Anterior cingulate cortex (tissue), 58 donors: ENCODE results near the gene BPIFB3.
"Not testable (repeated sequence)": the region's sequence is repeated elsewhere in the genome, so short reads cannot be mapped to it uniquely, and the experiment has no call there.

Experiments
- DNase-seq, 58 donors: peaks; one replicate each; lab custom pipeline; 2025; lab: John Stamatoyannopoulos, UW

Gene BPIFB3

DNA sequence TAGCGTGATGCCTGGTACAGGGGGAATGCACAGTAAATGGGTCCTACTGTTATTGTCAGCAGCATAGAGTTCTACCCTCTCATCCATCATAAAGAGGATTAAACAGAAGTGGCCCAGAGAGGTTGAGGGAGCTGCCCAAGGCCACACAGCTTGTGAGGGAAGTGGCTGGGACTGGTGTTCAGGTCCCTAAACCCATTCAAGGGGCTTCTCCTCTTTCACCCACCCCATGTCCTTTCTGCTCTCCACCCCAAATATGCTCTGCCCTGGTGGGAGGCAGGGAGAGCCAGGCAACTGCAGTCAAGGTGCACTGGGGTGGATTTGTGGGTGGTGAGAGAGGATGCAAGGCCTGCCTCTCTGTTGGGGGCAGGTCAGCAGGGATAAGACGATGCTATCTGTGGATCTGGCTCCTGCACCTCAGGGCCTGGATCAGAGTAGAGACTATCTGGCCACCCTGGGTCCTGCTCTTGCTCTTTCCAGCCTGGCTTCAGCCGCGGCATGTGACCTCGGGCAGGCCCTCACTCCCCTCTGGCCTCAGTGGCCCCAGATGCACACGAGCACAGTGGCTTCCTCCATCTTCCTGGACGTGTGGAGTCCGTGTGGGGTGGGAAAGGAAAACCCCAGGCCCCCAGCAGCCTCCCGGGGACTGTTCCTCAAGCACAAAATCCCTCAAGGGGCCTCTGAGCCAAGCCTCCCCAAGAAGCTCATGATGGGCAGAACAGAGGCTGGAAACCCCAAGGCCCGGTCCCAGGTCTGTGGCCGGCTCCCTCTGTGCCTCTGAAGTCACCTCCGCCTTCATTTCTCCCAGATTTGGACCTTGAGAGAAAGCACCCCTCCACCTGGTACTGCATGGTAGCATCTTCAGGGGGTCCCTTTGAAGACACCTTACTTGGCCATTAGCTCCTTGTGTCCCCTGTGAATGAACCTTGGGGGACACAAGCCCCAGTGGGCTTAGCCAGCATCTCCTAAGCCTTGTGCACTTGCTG, 25.6 kb upstream of the BPIFB3 start:
- DNase-seq = no peak

DNA sequence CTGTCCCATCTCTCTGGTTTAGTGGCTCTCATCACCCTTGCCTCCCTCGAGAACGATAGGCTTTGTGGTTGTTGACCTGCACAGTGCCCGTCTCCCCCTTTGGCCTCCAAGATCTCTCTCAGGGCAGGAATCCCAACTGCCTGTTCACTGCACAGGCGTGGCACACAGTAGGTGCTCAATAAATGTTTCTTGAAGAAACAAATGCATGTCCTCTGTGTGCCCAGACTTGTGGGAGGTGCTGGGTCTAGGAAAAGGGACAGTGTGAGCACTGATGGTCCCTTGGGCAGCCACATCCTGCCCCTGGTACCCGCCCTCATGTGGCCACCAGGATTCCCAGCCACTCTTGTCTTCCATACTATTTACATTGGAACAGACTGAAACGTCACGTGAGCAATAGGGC, 24.8 kb upstream of the BPIFB3 start:
- DNase-seq = no peak

DNA sequence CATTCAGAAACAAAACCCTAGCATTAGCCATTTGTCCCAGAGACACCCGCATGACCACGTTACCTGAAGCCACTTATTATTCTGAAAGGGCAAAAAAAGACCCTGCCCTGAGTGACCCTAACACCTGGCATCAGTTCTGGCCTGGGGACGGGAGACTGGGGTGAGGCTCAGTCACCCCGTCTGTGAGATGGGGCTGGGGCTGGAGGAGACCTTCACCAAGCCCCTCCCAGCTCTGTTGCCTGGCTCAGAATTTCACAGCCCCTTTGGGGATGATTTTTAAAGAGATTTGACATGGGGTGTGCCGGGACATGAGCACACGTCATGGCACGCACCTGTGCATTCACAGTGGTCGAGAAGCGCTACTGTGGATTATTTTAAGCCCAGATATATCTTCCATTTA, 23.6 kb upstream of the BPIFB3 start:
- no peak for DNase-seq

DNA sequence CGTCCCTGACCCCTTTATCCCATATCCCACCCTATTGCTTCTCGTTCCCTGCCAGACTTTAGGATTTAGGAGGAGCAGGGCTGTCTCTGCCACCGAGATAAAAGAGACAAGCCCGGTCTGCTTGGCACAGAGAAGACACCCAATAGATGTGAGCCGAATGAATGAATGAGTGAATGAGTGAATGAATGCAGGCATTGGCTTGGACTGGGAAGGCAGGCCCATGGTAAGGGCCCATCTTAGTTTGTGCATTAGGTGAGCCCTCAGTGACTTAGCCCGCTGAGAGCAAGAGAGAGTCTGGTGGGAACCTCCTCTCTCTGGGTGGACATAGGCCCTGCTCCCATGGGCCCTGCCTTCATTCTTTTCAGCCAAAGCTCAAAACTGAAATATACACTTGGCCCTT, 23.1 kb upstream of the BPIFB3 start:
- no peak for DNase-seq

DNA sequence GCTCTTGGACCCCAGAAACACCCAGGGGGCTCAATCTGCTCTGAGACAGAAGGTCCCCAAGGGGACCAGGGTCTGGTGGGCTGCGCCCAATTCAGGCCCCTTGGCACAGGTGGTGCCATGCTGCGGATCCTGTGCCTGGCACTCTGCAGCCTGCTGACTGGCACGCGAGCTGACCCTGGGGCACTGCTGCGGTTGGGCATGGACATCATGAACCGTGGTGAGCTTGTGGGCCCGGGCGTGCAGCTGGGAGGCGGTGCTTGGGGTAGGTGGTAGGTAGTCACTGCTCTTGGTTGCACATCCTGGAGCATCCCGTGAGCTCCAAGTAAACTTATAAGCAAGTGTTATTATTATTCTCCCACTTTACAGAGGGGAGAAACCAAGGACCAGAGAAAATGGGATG, 22.2 kb upstream of the BPIFB3 start, which contains the start of gene BPIFB6:
BPIFB6 (plus strand) TSS at position 118 of the 400 bp plus-strand sequence; CDS start at position 118, 0 bp downstream.
- DNase-seq = no peak

DNA sequence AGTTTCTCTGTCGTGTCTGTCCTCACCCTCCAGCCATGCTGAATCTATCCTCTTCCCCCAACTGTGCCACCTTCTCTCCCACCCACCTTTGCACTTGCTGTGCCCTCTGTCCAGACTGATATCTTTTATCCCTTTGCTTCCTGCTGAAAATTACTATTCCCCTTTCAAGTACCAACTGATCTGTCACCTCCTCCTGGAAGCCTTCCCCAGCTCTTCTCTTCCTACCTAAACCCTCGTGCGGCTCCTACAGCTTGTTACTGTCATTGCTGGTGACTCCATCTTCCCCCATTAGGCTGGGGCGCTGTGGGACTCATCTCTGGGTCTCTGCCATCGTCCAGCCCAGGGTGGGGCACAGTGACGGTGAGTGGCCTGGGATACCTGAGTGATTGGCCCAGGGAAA, 21.1 kb upstream of the BPIFB3 start:
- no peak for DNase-seq

DNA sequence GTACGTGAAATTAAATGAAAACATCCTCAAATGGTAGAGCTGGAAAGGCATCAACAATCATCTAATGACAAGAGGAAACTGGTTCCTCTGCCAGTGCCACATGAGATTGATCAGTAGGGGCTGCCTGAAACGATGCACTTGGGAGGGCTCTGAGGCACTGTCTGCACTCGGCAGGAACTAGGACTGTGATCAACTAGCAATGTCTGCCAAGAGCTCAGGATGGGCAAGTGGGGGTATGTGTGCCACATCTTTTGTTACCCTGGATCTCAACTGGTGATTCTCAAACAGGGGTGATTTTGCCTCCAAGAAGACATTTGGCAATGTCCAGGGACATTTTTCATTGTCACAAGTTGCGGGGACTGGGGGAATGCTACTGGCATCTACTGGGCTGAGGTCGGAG, 20.3 kb upstream of the BPIFB3 start:
- DNase-seq = no peak

DNA sequence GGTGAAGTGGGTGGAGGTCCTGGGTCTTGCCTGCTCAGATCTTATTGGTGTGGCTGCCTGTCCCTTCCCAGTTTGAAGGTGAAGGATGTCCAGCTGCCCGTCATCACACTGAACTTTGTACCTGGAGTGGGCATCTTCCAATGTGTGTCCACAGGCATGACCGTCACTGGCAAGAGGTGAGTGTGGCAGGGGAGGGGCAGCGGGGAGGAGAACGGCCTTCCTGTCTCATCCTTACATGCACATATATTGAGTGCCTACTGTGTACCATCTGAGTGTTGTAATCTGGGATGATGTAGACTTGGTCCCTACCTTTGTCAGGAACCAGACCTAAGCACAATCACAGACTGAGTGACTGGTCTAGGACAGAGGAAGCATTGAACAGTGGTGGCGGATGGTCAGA, 19.6 kb upstream of the BPIFB3 start:
- no peak for DNase-seq

DNA sequence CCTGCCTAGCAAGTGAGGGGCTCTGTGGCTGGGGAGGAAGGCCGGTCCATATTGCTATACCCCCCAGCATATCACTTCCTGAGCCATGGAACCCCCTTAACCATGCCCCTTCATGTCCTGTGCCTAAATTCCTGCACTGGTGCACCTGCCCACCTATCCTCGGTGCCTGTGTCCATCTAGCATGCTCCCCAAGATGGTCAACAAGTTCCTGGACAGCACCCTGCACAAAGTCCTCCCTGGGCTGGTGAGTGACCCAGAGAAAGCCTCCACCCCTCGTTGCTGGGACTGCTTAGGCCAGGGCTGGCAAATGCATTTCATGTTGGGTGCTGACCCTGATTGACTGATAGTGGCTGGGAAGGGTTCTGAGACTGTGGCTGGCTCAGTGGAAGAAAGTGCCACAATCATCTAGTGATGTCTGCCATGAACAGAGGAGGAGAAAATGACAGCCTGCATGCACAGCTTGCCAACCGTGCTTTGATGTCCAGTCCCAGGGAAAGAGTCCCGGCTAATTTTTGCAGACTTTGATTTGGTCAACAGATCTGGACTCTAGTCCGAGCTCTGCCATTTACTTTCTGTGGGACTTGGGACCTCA, 18.7 kb upstream of the BPIFB3 start:
- no peak for DNase-seq

DNA sequence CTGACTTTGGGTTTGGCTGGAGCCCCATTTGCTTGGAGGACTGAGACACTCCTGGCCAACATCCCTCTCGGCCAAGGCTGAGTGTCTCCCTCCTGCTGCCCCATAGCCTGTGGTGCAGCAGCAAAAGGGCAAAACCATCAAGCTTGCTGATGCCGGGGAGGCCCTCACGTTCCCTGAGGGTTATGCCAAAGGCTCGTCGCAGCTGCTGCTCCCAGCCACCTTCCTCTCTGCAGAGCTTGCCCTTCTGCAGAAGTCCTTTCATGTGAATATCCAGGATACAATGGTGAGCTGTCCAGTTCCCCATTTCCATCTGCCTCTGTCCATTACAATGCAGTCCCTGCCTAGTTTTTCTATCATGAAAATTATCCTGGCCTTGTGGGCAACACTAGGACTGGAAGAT, 16.2 kb upstream of the BPIFB3 start:
- no peak for DNase-seq

DNA sequence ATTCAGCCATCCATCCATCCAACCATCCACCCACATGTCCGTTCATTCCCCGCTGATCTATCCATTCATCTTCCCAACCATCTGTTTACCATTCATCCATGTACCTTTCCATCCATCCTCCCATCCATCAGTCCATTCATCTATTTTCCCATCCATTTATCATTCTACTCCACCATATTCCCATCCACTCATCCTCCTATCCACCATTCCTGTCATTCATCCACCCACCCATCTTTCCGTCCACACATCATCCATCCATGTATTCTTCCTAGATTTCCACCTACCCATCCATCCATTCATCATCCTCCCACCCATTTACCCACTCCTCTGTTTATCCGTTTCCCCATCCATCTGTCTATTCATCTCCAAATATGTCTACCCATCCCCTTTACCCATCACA, 15.5 kb upstream of the BPIFB3 start:
- DNase-seq = no peak

DNA sequence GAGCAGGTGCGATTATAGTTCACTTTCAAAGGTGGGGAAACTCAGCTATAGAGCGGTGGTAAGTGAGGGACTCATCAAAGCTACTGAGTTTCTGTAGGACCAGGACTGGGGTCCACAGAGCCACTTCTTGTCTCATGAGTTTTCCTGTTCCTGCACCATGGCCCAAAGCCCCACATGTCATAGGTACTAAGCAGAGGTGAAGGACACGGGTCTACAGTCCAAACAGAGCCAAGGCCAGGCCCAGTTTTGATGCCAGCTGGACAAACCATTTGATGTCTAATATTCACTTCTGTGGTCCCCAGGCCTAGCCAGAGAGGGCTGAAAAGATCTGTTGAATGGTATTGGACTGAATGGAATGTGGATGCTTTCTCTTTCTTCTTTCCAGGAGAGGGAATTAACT, 11.3 kb upstream of the BPIFB3 start:
- no peak for DNase-seq

DNA sequence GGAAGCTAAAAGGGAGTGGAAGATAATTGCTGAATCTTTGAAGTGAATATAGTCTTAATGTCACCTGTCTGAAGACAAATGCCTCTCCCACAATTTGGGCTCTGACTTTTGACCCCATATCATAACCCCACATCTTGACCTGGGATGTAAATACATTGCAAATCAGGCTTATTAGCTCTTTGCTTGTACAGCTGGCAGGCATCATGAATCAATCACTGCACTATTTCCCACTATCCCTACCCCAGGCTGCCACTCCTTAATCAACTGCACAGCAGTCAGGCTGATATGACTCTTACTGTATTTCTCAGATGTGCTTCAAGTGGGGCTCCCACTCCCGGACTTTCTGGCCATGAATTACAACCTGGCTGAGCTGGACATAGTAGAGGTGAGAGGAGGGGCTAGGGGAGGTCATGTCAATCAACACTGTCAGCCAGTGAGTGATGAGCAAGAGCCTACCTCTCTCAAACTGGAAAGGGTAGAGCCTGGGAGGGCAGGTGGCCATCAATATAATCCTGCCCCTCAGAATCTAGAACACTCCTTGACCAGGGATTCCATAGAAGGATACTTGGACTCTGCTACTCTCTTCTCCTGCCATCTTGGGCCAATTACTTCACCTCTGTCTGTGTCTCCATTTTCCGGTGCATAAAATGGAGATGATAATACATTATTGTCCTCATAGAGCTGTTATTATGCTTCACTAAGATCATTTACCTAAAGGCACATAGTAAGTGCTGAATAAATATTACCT, 10.5 kb upstream of the BPIFB3 start:
- DNase-seq = no peak

DNA sequence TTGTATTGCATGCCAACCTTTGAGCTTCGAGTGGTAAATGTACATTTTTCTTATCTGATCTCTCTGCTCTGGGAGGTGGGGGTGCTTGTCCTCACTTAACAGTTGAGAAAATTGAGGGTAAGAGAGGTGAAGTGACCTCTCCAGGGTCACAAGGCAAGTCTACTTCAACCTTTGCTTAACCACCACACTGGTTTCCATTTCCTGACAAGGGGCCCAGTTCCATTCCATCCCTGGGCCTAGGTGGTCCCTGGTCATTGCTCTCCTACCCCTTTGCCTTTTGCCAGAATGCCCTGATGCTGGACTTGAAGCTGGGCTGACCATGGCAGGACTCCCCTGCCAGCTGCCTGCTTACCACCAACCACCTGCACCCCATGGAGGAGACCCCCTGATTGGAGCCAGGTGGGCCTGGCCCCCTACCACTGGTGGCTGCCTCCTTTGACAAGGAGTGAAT, 9.9 kb upstream of the BPIFB3 start:
- no peak for DNase-seq

DNA sequence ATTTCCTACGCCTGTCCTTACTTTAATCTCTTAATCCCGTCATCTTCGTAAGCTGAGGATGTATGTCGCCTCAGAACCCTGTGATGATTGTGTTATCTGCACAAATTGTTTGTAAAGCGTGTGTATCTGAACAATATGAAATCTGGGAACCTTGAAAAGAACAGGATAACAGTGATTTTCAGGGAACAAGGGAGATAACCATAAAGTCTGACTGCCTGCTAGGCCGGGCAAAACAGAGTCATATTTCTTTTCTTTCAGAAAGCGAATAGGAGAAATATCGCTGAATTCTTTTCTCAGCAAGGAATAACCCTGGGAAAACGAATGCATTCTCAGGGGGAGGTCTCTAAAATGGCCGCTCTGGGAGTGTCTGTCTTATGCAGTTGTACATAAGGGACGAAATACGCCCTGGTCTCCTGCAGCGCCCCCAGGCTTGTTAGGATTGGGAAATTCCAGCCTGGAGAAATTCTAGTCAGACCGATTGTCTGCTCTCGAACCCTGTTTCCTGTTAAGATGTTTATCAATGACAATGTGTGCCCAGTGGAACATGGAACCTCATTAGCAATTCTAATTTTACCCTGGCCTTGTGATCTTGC, 8.5 kb upstream of the BPIFB3 start:
- DNase-seq = not testable (repeated sequence)

DNA sequence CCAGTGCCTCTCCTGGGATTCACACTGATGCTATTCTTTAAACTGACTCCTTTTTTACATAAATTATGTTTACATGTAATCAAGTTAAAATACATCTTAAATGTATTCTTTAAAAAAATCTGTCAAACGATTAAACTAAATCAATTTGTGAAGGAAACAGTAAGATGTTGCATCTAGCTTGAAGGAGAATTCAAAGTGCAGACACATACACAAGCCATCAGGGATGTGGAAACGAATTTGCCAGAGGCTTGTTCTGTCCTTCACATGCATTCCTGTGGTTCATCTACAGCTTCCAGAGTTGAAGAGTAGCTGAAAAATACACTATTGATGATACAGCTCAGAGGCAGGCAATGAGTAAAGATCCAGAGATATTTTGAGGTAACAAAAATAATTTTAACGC, 7.3 kb upstream of the BPIFB3 start:
- no peak for DNase-seq

DNA sequence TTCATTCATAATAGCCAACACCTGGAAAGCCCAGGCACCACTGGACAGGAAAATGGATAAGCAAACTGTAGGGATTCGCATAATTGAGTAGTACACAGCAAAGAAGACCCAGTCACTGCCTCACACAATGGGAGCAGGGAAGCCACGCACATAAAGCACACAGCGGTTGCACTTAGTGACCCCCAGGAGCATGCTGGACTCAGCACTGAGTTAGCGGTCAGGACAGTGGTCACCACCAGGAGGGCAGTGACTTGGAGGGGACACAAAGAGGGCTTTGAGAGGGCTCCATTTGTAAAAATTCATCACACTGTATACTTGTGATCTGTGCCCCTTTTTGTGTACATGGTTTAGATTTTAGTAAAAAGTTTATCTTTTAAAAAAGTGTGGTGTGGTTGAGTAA, 2.4 kb upstream of the BPIFB3 start:
- DNase-seq = no peak

DNA sequence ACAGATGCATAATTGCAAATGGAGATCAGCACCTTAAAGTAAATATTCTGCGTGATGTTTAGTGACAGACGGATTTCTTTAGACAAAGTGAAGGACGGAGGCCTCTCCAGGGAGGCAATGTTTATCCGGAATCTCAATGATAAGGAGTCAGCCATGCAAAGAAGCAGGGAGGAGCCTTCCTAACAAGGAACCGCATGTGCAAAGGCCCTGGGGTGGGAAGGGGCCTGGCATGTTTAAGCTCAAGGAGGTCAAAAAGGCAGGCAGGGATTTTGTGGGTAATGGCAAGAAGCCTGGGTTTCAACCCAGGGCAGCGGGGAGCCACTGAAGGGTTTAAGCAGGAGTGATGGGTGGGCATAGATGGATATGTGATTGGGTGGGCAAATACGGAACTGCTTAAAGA, 678 bp downstream of the BPIFB3 start:
- no peak for DNase-seq

DNA sequence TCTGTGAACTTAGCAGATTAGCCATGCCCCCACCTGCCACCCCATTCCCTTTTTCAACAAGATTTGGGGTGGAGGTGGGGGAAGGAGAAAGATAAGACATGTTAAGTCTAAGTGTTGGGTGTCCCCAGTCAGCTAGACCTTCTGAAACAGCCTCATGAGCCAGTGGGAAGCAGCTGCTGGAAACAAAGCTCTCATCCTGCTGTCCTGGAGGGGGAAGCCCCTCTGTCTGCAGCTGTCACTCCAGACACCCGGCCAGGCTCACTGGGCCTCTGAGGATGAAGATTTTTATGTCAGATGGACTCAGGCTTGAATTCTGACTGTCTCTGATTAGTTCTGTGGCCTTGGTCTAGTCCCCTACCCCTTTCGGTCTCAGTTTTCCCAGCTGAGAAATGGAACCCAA, 1.1 kb downstream of the BPIFB3 start:
- DNase-seq = no peak

DNA sequence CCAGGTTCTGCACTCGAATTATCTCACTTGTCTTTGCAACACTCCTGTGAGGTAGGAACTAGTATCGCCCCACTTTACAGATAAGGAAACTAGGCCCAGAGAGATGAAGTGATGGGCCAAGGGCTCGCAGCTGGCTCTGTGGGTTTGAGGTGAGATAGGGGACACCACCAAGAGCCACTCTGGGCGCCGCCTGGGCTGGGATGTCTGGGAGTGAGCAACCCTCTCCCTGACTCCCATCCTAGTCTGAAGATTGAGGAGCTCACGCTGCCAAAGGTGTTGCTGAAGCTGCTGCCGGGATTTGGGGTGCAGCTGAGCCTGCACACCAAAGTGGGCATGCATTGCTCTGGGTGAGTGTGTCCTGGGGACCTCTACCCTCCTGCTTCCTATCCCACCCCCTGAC, 5.4 kb downstream of the BPIFB3 start:
- DNase-seq = no peak
